Suprapubic skin (tissue), 3 donors: Measurements from ENCODE around the gene MAP3K15.

ENCODE experiments used
- CTCF ChIP-seq, 2 donors: fragments of 200-600 bp in 1 of 2; fragments of 450-650 bp in 1 of 2; sonication (generic) in 1 of 2; IDR thresholded peaks; one replicate each; pipeline ENCODE4 v1.5.1; 2016 to 2019; ENCODE audit warnings: antibody characterized with exemption in 2 of 2, mild to moderate bottlenecking in 1 of 2, moderate library complexity in 1 of 2
- EP300 ChIP-seq: sonication (generic); formaldehyde crosslinking; IDR thresholded peaks from one replicate; pipeline ENCODE4 v1.6.1; 2017; ENCODE audit warnings: antibody characterized with exemption
- POLR2A ChIP-seq, 2 donors: fragments of 450-650 bp; IDR thresholded peaks; one replicate each; pipeline ENCODE4 v1.6.1; 2017; ENCODE audit warnings: antibody characterized with exemption in 2 of 2, mild to moderate bottlenecking in 2 of 2, moderate library complexity in 2 of 2

- TF ChIP-seq POLR2A (IDR thresholded peaks at IDR 0.05) (no peak), CTCF (IDR thresholded peaks at IDR 0.05) (no peak), EP300 (no peak)
Measured at GRCh38 chrX:19532709-19533108, 17.4 kb upstream of the MAP3K15 start.
